Measurements from ENCODE around the gene PARD3. TPM values are rescaled to one million over a fixed set of nuclear protein-coding genes. Genes with fewer than 3 reads are reported as not detected.

PARD3 gene
- total and polyA plus RNA-seq, 3 donors from 2014 or later = 31.8 to 59.5 (median 49.5) TPM

- DNase-seq = no peak
- no peak for TF ChIP-seq POLR2A (IDR thresholded peaks at IDR 0.05)
- TF ChIP-seq CTCF (IDR thresholded peaks at IDR 0.05) = no peak
- intact Hi-C loops (cut with DNase I; ENCODE audit: low total_unique reads) = no loop called here
- no peaks in the 10 kb centered on the region for H3K27me3 ChIP-seq
- no peaks in the 10 kb centered on the region for H3K9me3 ChIP-seq
- no peak overlapping the region for H3K4me3 ChIP-seq
- H3K36me3 ChIP-seq (ENCODE audit: low read depth, missing control alignments) = no peaks in the 10 kb centered on the region
- H3K27ac ChIP-seq = no peak overlapping the region
- H3K4me1 ChIP-seq = no peaks in the 10 kb centered on the region
- 88 to 96% methylated on average over 5 of the region's 5 CpGs for WGBS, 2 donors
These were observed 679.6 kb downstream of the PARD3 start for GRCh38 chr10:34135515-34135914.

GRCh38 chr10:34134602-34135001 is 680.5 kb downstream of the PARD3 start:
- TF ChIP-seq POLR2A (IDR thresholded peaks at IDR 0.05) = no peak
- TF ChIP-seq CTCF (IDR thresholded peaks at IDR 0.05) = no peak
- no peak for DNase-seq
- no peaks in the 10 kb centered on the region for H3K4me1 ChIP-seq
- intact Hi-C loops (cut with DNase I; ENCODE audit: low total_unique reads) = no loop called here
- H3K9me3 ChIP-seq = no peaks in the 10 kb centered on the region
- H3K27ac ChIP-seq = no peak overlapping the region
- H3K4me3 ChIP-seq = no peak overlapping the region
- 91% methylated on average over 1 of the region's 1 CpG for WGBS, 2 donors
- no peaks in the 10 kb centered on the region for H3K27me3 ChIP-seq
- no peaks in the 10 kb centered on the region for H3K36me3 ChIP-seq (ENCODE audit: low read depth, missing control alignments)

GRCh38 chr10:34133406-34133805 is 681.7 kb downstream of the PARD3 start:
- H3K4me3 ChIP-seq = no peak overlapping the region
- no peak for DNase-seq
- H3K27me3 ChIP-seq = no peaks in the 10 kb centered on the region
- intact Hi-C loops (cut with DNase I; ENCODE audit: low total_unique reads) = no loop called here
- H3K27ac ChIP-seq = no peak overlapping the region
- H3K36me3 ChIP-seq (ENCODE audit: low read depth, missing control alignments) = no peaks in the 10 kb centered on the region
- TF ChIP-seq CTCF (IDR thresholded peaks at IDR 0.05) = no peak
- TF ChIP-seq POLR2A (IDR thresholded peaks at IDR 0.05) = no peak
- H3K9me3 ChIP-seq = no peaks in the 10 kb centered on the region
- no peaks in the 10 kb centered on the region for H3K4me1 ChIP-seq
- 93 to 97% methylated on average over 5 of the region's 5 CpGs for WGBS, 2 donors

- DNase-seq = no peak
- no peaks in the 10 kb centered on the region for H3K9me3 ChIP-seq
- WGBS, 2 donors = 84% methylated on average over 6 of the region's 6 CpGs
These were observed 683.9 kb downstream of the PARD3 start for GRCh38 chr10:34131152-34131551.

More at GRCh38 chr10:34131152-34131551, 683.9 kb downstream of the PARD3 start:
- no peak overlapping the region for H3K27ac ChIP-seq
- no peaks in the 10 kb centered on the region for H3K36me3 ChIP-seq (ENCODE audit: low read depth, missing control alignments)
- intact Hi-C loops (cut with DNase I; ENCODE audit: low total_unique reads) = no loop called here
- no peaks in the 10 kb centered on the region for H3K4me1 ChIP-seq
- no peak overlapping the region for H3K4me3 ChIP-seq
- TF ChIP-seq POLR2A (IDR thresholded peaks at IDR 0.05) (no peak), CTCF (IDR thresholded peaks at IDR 0.05) (no peak)
- no peaks in the 10 kb centered on the region for H3K27me3 ChIP-seq
